Heart left ventricle (tissue), 16 donors: ENCODE data around the gene HK3. TPM values are rescaled to one million over a fixed set of nuclear protein-coding genes. Genes with fewer than 3 reads are reported as not detected.
A peak's percentile ranks its signal among the peaks of the same experiment; 100 is the strongest.

Experiments used
- ATAC-seq, 4 donors: fragments of 200-7000 bp; cut with Tn5 transposase; one replicate each; pipeline ENCODE4 v1.9.1; 2020 to 2022; ENCODE audit warnings: moderate library complexity in 4 of 4, mild to moderate bottlenecking in 3 of 4, moderate number of reproducible peaks in 1 of 4
- DNase-seq, 5 donors: peaks; one replicate each; pipeline ENCODE4 v3.0.0-alpha.2; 2020
- H3K27ac ChIP-seq, 12 donors: fragments of 200-600 bp; sonication (generic) in 4 of 12; one replicate each; pipeline versions ENCODE4 v1.5.0 to v1.8.0; 2016 to 2022; ENCODE audit warnings: mild to moderate bottlenecking in 2 of 12
- H3K27me3 ChIP-seq, 9 donors: fragments of 200-600 bp; sonication (generic) in 2 of 9; one replicate each; pipeline versions ENCODE4 v1.5.1 to v1.8.0; 2016 to 2022; ENCODE audit warnings: mild to moderate bottlenecking in 3 of 9
- H3K36me3 ChIP-seq, 9 donors: fragments of 200-600 bp; sonication (generic) in 2 of 9; one replicate each; pipeline versions ENCODE4 v1.5.0 to v1.8.0; 2018 to 2022; ENCODE audit warnings: mild to moderate bottlenecking in 2 of 9
- H3K4me1 ChIP-seq, 12 donors: fragments of 200-600 bp; sonication (generic) in 4 of 12; one replicate each; pipeline versions ENCODE4 v1.5.0 to v1.8.0; 2016 to 2022; ENCODE audit warnings: mild to moderate bottlenecking in 3 of 12
- H3K4me3 ChIP-seq, 12 donors: fragments of 200-600 bp; sonication (generic) in 4 of 12; one replicate each; pipeline versions ENCODE4 v1.5.0 to v1.8.0; 2017 to 2022; ENCODE audit warnings: mild to moderate bottlenecking in 9 of 12, moderate library complexity in 4 of 12
- H3K9me3 ChIP-seq, 12 donors: fragments of 200-600 bp; sonication (generic) in 4 of 12; one replicate each; pipeline versions ENCODE4 v1.5.0 to v1.8.0; 2016 to 2022; ENCODE audit warnings: mild to moderate bottlenecking in 1 of 12
- POLR2A ChIP-seq, 2 donors: fragments of 450-650 bp; IDR thresholded peaks; one replicate each; pipeline ENCODE4 v1.6.1; 2017; ENCODE audit warnings: antibody characterized with exemption in 2 of 2, mild to moderate bottlenecking in 2 of 2, moderate library complexity in 2 of 2
- WGBS, 4 donors: extraction: QIAGEN DNeasy Blood & Tissue Kit in 2 of 4; methylation state at CpG; one replicate each; pipeline versions ENCODE4 v1.1.5 to v1.1.7; 2013 to 2018; 5-methylcytosine and 5-hydroxymethylcytosine counted together
- intact Hi-C, 10 donors: fragments of 100-400 bp; cut with DNase I; formaldehyde crosslinking; loops; one replicate each; pipeline versions ENCODE4 v1.11.1 to v1.14.2; 2022
- polyA plus RNA-seq, 2 donors: library from polyadenylated mRNA; stranded (reverse); fragments of 200-250 nt; gene quantifications; one replicate each; pipeline ENCODE4 v1.2.3, GENCODE V29; 2013
- total RNA-seq, 9 donors: library from RNA; depleted of rRNA in 2 of 9; stranded (reverse); fragments of >200 nt in 2 of 9; fragmentation: NEBNext Ultra II Directional in 3 of 9; extraction: Animal tissue kit (Norgen Biotek cat#: 25700) in 3 of 9; gene quantifications; one replicate each; pipeline versions ENCODE4 v1.1.0 to v1.2.4, GENCODE V29; 2016 to 2023
- TF ChIP-seq, protein P1 (sequence below), 12 donors: fragments of 200-600 bp; sonication (generic) in 4 of 12; IDR thresholded peaks; one replicate each; pipeline versions ENCODE4 v1.5.0 to v1.8.0; 2018 to 2022; ENCODE audit warnings: antibody characterized with exemption in 12 of 12, mild to moderate bottlenecking in 5 of 12
- donor health status: ischemic (EF 13 %, LVEDD 7.1; RV severe dilation, severe dysfunction).
- donor health status: healthy with polysubstance abuse.
- donor health status: DM: no; HTN: yes; CAD: no.
- donor health status: DM: no; HTN: no; CAD: no.
- donor health status: ischemic (EF 25% LVEDD 6.9; RV normal size, moderate dysfunction).
- donor health status: ischemic (EF 25% LVEDD 5.7; RV mildly dilated, moderate dysfunction).
- donor health status: healthy.
- donor health status: DM: yes; HTN: yes; CAD: no.
- donor health status: ischemic (EF 35%, LVEDD 5.7; RV mildly dilated, moderate dysfunction).
- donor health status: nonischemic (EF 11% LVEDD 7.7; RV severe dilation, severe dysfunction).
- donor health status: DM: yes; HTN: yes; CAD: no.
- donor health status: PGD.
- donor health status: ischemic (EF 29% LVEDD 5.4; RV normal size, mild dysfunction).
- donor health status: nonischemic (EF 23%, LVEDD 6.1; RV moderate dilation, normal function).

HK3 gene
- total and polyA plus RNA-seq, 11 donors, result 0.46 to 44.0 (median 2.5) TPM

DNA sequence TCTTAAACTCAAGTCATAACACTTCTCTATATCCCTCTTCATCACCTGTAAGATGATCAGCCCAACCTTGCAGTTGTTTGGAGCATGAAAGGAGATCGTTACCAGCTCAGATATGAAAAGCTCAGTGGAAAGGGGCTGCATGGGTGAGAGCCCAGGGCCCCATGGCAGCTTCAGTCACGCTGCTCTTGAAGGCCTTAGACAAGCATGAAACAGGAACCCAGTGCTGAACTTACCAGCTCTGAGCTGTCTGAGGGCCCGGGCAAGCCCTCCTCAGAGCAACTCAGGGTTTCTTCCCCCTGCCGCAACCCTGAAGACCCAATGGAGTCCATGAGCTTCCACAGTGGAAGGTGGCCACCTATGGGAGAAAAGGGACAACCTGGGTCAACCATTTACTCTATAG is 3.3 kb downstream of the HK3 start:
- ATAC-seq (no peak), DNase-seq (no peak)
- Histone ChIP-seq H3K4me3 (peak overlapping the region in 1 of 12 donors; percentile 63), H3K27me3 (peaks cover 0 to 9% (median 0%) of the 10 kb centered on the region in 9 donors), H3K36me3 (peaks cover 0 to 5% (median 0%) of the 10 kb centered on the region in 9 donors), H3K9me3 (no peaks in the 10 kb centered on the region), H3K27ac (peak overlapping the region in 1 of 12 donors; percentile 83), H3K4me1 (peaks cover 0 to 68% (median 2%) of the 10 kb centered on the region in 12 donors)
- 86 to 94% (median 88%) methylated on average over 4 of the region's 4 CpGs for WGBS, 4 donors
- intact Hi-C loops, result no loop called here
- no peak for TF ChIP-seq POLR2A (IDR thresholded peaks at IDR 0.05)
- TF ChIP-seq, protein P1, sequence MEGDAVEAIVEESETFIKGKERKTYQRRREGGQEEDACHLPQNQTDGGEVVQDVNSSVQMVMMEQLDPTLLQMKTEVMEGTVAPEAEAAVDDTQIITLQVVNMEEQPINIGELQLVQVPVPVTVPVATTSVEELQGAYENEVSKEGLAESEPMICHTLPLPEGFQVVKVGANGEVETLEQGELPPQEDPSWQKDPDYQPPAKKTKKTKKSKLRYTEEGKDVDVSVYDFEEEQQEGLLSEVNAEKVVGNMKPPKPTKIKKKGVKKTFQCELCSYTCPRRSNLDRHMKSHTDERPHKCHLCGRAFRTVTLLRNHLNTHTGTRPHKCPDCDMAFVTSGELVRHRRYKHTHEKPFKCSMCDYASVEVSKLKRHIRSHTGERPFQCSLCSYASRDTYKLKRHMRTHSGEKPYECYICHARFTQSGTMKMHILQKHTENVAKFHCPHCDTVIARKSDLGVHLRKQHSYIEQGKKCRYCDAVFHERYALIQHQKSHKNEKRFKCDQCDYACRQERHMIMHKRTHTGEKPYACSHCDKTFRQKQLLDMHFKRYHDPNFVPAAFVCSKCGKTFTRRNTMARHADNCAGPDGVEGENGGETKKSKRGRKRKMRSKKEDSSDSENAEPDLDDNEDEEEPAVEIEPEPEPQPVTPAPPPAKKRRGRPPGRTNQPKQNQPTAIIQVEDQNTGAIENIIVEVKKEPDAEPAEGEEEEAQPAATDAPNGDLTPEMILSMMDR (IDR thresholded peaks at IDR 0.05), result no peak

DNA sequence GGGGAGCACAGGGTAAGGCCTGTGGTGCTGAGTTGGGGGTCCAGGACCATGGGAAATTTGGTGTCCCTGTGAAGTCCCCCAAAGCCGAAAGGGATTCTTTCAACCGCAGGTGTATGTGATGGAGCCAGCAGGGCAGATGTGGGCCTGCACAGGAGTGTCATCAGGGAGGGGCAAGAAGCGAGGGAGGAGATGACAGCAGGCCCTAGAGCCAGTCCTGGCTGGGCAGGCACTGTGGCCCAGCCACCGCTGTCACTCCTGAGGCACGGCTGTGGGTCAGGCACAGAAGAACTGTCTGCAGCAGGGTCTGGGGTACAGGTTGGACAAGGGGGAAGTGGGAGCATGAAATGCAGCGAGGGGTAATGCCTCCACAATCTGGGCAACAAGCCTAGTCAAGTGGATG is 4.8 kb downstream of the HK3 start:
- no peak for DNase-seq

DNA sequence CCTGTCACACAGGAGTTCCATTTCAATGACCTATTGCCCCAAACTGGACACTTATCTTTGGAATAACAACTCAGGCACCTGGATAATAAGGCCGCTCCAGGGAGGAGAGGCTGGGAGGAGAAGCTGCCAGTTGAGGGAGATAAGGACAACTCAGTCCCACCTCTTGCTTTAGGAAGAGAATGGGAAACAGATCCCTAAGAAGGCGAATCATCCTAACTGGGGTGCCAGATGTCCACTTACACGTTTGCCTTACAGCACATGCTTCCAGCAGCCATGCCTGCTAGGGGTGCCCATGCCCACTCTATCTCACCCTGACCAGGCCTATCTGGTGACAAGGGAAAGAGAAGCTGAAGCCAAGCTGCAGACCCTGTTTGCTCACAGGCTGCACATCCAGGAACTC is 6.5 kb downstream of the HK3 start:
- 32 to 65% (median 55%) methylated on average over 3 of the region's 3 CpGs for WGBS, 4 donors
- ATAC-seq, result no peak
- intact Hi-C loops, result no loop called here

More for the DNA sequence above, 4.8 kb downstream of the HK3 start:
- Histone ChIP-seq H3K27me3 (peaks cover 0 to 9% (median 0%) of the 10 kb centered on the region in 9 donors), H3K27ac (no peak overlapping the region), H3K9me3 (no peaks in the 10 kb centered on the region), H3K4me3 (no peak overlapping the region), H3K36me3 (peaks cover 0 to 20% (median 0%) of the 10 kb centered on the region in 9 donors), H3K4me1 (peaks cover 0 to 52% (median 0%) of the 10 kb centered on the region in 12 donors)
- WGBS, 4 donors, result 84 to 90% (median 87%) methylated on average over 6 of the region's 6 CpGs
- intact Hi-C loops, result no loop called here
- ATAC-seq, result no peak
- TF ChIP-seq, protein P1 (IDR thresholded peaks at IDR 0.05), result no peak
- no peak for TF ChIP-seq POLR2A (IDR thresholded peaks at IDR 0.05)

DNA sequence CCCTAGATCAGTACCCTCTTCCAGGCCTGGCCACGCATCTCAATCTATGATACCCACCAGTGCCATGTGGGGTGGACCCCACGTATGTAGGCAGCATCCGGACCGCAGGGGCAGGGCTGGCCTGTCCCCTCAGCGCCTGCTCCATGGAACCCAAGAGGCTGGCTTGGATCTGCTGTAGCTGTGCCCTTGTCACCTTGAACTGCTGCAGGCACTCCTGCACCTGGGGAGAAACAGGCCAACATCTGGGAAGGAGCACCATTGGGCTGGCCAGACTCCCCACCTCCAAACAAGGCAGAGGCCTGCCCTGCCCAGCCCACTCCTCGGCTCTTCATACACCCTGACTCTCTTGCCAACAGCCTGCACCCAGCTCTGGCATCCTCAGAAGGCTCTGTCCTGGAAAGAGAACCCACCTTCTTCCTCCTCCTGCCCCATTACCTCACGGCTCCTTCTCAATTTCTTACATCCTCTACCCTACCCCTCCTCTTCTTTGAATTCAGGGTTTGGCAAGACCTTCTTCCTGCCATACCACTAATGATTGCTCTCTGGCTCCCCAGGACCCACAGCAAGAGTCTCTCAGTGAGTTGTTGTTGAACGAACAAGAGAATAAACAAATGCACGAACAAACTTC is 7.7 kb downstream of the HK3 start:
- peaks cover 0 to 45% (median 0%) of the 10 kb centered on the region in 9 donors for H3K36me3 ChIP-seq
- intact Hi-C loops, result no loop called here
- no peak for DNase-seq
- no peak overlapping the region for H3K4me3 ChIP-seq
- H3K27ac ChIP-seq, result no peak overlapping the region
- WGBS, 4 donors, result 81 to 91% (median 84%) methylated on average over 9 of the region's 9 CpGs
- H3K9me3 ChIP-seq, result no peaks in the 10 kb centered on the region
- H3K27me3 ChIP-seq, result peaks cover 0 to 9% (median 0%) of the 10 kb centered on the region in 9 donors
- TF ChIP-seq, protein P1 (IDR thresholded peaks at IDR 0.05), result no peak
- TF ChIP-seq POLR2A (IDR thresholded peaks at IDR 0.05), result no peak
- H3K4me1 ChIP-seq, result peaks cover 0 to 30% (median 0%) of the 10 kb centered on the region in 12 donors
- no peak for ATAC-seq

More for the DNA sequence above, 6.5 kb downstream of the HK3 start:
- no peak for TF ChIP-seq POLR2A (IDR thresholded peaks at IDR 0.05)
- TF ChIP-seq, protein P1 (IDR thresholded peaks at IDR 0.05), result no peak
- Histone ChIP-seq H3K4me3 (no peak overlapping the region), H3K27ac (no peak overlapping the region), H3K36me3 (peaks cover 0 to 34% (median 0%) of the 10 kb centered on the region in 9 donors), H3K4me1 (peaks cover 0 to 42% (median 0%) of the 10 kb centered on the region in 12 donors), H3K9me3 (no peaks in the 10 kb centered on the region), H3K27me3 (peaks cover 0 to 9% (median 0%) of the 10 kb centered on the region in 9 donors)
- DNase-seq, result no peak
